NB4 (cell line): ENCODE data around the gene NPR2.

Experiments
- DNase-seq: peaks from one replicate; pipeline ENCODE4 v3.0.0; 2010; ENCODE audit warnings: low read depth
- H3K4me3 ChIP-seq: one replicate; pipeline ENCODE4 v1.5.1; 2011; ENCODE audit warnings: mild to moderate bottlenecking, low read depth, low read length, moderate library complexity
- MYC ChIP-seq: IDR thresholded peaks from 2 replicates; pipeline ENCODE4 v1.6.1; 2011; ENCODE audit warnings: low read depth, low read length
- POLR2A ChIP-seq: IDR thresholded peaks from 2 replicates; pipeline ENCODE4 v1.6.1; 2011; ENCODE audit warnings: mild to moderate bottlenecking; ENCODE audit not compliant: insufficient read length; ENCODE audit errors: extremely low read depth
- TF ChIP-seq, protein P1 (sequence below): IDR thresholded peaks from one replicate; pipeline ENCODE4 v1.5.1; 2012; ENCODE audit warnings: low read depth, low read length
- TF ChIP-seq, protein P2 (sequence below): IDR thresholded peaks from 2 replicates; pipeline ENCODE4 v1.6.1; 2011; ENCODE audit warnings: low read depth, low read length

The NPR2 gene

DNA sequence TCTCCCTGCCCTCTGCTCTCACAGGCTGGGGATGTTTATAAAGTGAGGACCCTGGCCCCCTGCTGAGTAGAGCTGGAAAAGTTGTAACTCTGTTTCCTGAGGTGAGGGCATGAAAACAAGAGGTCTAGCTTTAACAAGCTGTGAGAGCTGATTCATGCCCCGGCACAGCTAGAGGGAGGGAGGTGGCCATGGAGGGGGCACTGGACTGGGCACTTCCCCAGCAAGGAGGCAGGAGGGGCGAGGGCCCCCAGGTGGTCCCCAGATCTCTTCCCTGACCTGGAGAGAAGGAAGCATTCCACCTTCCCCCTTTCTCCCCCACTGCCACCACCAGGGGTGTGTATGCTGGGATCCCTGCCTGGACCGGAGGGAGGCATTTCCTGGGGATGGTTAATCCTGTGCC lies 37.1 kb upstream of the NPR2 start, which contains the start of gene MSMP:
MSMP (minus strand) TSS at position 13 of the 400 bp plus-strand sequence. CDS start 147 bp downstream, outside the sequence.
- H3K4me3 ChIP-seq: no peak within 1 kb of the TSS
- DNase-seq: no peak
- TF ChIP-seq, protein P1, sequence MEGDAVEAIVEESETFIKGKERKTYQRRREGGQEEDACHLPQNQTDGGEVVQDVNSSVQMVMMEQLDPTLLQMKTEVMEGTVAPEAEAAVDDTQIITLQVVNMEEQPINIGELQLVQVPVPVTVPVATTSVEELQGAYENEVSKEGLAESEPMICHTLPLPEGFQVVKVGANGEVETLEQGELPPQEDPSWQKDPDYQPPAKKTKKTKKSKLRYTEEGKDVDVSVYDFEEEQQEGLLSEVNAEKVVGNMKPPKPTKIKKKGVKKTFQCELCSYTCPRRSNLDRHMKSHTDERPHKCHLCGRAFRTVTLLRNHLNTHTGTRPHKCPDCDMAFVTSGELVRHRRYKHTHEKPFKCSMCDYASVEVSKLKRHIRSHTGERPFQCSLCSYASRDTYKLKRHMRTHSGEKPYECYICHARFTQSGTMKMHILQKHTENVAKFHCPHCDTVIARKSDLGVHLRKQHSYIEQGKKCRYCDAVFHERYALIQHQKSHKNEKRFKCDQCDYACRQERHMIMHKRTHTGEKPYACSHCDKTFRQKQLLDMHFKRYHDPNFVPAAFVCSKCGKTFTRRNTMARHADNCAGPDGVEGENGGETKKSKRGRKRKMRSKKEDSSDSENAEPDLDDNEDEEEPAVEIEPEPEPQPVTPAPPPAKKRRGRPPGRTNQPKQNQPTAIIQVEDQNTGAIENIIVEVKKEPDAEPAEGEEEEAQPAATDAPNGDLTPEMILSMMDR: no peak
- TF ChIP-seq MYC: no peak
- no peak for TF ChIP-seq POLR2A
- TF ChIP-seq, protein P2, sequence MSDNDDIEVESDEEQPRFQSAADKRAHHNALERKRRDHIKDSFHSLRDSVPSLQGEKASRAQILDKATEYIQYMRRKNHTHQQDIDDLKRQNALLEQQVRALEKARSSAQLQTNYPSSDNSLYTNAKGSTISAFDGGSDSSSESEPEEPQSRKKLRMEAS: no peak

DNA sequence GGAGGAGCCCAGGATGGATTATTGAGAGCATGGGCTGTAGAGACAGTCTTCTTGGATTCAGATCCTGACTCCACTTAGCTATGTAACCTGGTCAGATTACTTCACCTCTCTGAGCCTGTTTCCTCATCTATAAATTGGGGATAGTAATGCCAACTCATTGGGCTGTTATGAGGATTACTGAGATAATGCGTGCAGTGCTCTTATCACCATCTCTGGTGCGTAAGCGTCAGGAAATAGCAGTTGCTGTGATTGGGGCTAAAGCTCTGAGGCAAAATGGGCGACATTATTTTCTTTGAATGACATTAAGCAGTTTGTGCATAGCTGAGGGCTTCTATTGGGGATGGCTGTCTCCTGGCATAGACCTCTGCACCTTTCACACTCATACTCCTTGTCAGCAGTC lies 36.3 kb upstream of the NPR2 start:
- DNase-seq: no peak
- no peak overlapping the region for H3K4me3 ChIP-seq
- TF ChIP-seq, protein P1: no peak
- no peak for TF ChIP-seq POLR2A
- no peak for TF ChIP-seq MYC
- TF ChIP-seq, protein P2: no peak

DNA sequence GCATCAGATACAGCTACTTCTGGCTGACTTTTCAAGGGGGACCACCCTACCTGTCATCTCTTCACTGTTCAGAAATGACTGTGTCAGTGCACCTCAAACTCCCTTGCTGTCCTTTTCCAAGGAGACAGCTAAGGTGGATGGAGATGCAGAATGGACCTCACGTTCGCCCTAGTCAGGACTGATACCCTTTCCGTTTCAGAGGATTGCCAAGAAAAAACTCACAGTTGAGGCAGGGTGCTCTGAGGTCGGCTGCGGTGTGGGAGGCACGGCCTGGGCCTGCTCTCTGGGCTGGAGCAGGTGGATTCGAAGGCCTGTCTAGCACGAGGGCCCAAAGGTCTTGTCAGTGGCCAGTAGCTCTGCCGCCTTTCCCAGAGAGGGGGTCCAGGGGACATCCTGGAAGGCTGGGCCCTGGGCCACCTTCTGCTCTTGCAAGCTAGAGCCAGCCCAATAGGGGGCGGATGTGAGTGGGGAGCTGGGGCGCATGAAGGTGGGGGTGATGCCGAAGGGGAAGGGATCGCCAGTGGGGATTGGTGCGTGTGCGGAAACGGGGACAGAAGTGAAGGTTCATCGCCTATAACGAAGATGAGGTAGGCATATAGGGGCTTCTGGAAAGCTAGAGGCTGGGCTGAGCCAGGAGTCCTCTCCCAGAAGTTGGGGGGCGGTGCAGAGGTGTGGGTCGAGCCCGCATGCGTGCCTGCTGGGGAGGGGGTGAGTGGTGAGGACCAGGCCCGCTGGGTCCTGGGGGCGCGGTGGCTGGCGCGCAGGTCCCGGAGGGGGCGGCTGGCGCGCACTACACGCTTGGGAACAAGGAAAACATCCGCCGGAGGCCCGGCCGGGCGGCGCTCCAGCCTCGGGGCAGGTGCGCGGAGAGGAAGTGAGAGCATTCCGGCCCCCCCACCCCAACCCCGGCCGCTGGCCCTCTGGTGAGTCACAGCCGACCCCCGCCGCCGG lies 34.8 kb upstream of the NPR2 start:
- DNase-seq: peak; percentile 76
- peak overlapping the region; percentile 68 for H3K4me3 ChIP-seq
- TF ChIP-seq MYC (no peak), POLR2A (peak; percentile 27)
- TF ChIP-seq, protein P1: peak; percentile 47
- TF ChIP-seq, protein P2: no peak

DNA sequence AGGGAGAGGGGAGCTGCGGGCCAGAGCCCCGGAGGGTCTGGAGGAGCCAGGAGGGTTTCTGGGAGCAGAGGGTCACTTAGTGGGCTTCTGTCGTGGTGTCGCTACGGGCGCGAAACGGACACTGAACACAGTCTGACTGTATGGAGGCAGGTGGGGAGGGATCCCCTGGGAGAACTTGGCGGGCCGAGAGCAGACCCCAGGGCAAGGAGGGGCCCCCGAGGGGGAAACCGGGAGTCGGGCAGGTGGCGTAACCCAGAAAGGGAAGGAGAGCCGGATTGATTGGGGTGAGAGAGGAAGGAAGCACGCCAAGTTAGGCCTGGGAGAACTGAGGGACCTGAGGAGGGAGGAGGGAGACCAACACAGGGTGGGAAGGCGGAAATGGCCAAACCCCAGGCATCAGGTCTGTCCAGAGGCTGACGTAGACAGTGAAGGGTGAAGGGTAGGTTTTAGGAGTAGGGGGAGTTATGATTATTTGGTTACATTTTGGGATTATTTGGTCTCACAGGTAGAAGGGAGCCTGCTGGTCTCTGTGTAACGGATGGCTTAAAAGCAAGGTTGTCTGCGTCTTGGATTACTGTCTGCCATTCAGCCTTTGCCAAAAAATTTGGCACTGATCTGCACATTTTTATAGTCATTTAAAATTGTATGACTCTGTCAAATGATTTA lies 34.0 kb upstream of the NPR2 start:
- H3K4me3 ChIP-seq: peak overlapping the region; percentile 68
- no peak for TF ChIP-seq MYC
- DNase-seq: peak; percentile 64

DNA sequence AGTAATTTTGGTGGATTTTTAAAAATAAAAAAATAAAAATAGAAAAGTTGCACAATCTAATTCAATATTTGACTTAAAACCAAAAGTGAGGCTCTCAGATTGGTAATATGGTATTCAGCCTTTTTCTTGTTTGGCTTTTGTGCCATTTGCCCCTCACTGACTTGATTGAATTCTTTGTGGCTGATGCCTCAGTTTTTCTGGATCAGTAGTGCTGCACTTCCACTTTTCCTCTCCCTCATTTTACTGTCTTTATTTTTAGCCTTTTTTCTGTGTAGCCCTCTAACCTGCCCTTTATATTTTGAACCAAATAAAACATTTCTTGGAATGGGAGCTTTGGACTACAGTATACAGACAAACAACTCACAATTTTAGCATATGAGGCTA lies 33.5 kb upstream of the NPR2 start:
- TF ChIP-seq, protein P2: no peak
- TF ChIP-seq, protein P1: no peak
- TF ChIP-seq MYC: no peak
- no peak for DNase-seq
- H3K4me3 ChIP-seq: peak overlapping the region; percentile 68

DNA sequence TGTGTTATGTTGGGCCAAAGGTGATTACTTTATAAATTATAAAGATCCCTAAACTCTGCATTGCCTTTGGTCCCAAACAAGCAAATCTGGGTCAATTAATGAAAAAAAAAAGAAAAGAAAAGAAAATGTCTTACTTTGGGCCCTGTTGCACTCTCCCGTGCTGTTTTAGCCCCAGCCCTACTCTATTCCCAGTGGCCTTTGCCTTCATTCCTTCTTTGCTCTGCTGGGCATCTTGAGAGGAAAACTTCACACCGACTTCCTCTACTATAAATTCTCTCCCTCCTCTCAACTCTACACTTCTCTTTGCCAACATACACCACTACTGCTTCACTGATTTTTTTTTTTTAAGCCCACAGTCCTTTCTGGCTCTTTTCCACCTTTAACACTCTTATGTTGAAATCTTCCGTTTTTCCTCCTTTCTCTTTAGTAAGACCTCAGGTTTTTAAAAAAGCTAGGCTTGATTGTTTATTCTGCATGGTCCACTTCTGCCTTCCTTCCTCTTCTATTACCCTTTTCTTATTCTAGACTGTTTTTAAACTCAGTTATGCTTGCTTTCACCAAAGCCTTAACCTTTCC lies 32.8 kb upstream of the NPR2 start:
- no peak overlapping the region for H3K4me3 ChIP-seq
- TF ChIP-seq, protein P1: no peak
- TF ChIP-seq, protein P2: no peak
- TF ChIP-seq MYC (no peak), POLR2A (no peak)
- DNase-seq: no peak
